Measurements from ENCODE around the gene OTULIN. TPM values are rescaled to one million over a fixed set of nuclear protein-coding genes. Genes with fewer than 3 reads are reported as not detected.

OTULIN gene
- total and polyA plus RNA-seq, 2 donors (not counting 1 experiment from before 2014, with no cell fraction given): 9.8 to 17.8 TPM

DNA sequence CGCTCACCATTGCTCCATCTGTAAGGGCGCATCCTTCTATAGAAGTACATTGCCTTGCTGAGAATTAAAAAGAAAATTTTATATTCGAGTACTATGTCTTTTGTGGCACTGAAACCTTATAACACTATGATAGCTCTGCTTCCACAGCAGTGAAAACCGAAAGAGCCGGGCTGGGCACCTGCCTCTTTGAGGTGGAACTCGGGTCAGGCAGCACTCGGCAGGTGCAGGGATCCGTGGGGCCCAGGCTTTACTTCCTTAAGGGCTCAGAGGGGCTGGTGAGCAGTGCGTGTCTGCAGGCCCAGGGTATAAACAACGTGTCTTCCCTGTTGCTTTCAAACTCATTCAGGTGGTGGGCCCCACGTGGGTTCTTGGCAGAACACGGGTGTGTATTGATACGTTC is 69.9 kb downstream of the OTULIN start:
- Histone ChIP-seq H4K20me1 (ENCODE audit: control insufficient read depth, extremely low read depth, insufficient read depth, low read length) (no peaks in the 10 kb centered on the region), H3K36me3 (ENCODE audit: control insufficient read depth, insufficient read depth, low read length) (no peaks in the 10 kb centered on the region), H3K27ac (ENCODE audit: insufficient read depth, low read length) (no peak overlapping the region), H3K4me1 (ENCODE audit: control insufficient read depth, extremely low read depth, insufficient read depth, low read length) (no peaks in the 10 kb centered on the region), H2AFZ (ENCODE audit: low read length) (no peak overlapping the region), H3K9ac (ENCODE audit: insufficient read depth, low read length) (no peak overlapping the region), H3K79me2 (ENCODE audit: control insufficient read depth, insufficient read depth, low read length) (no peaks in the 10 kb centered on the region), H3K4me3 (replicated peaks in 1 of 4; ENCODE audit: control extremely low read depth in 1 of 4, insufficient read depth in 1 of 4, low read depth in 3 of 4, low read length in 4 of 4) (no peak overlapping the region), H3K4me2 (ENCODE audit: extremely low read depth, insufficient read depth, low read length) (no peak overlapping the region), H3K27me3 (ENCODE audit: control insufficient read depth, insufficient read depth, low read length) (no peaks in the 10 kb centered on the region), H3K9me3 (ENCODE audit: control insufficient read depth, insufficient read depth, low read depth, low read length) (no peaks in the 10 kb centered on the region)
- no peak for TF ChIP-seq EZH2 (IDR thresholded peaks at IDR 0.05; ENCODE audit: low read length, missing control alignments)
- TF ChIP-seq, protein P1, sequence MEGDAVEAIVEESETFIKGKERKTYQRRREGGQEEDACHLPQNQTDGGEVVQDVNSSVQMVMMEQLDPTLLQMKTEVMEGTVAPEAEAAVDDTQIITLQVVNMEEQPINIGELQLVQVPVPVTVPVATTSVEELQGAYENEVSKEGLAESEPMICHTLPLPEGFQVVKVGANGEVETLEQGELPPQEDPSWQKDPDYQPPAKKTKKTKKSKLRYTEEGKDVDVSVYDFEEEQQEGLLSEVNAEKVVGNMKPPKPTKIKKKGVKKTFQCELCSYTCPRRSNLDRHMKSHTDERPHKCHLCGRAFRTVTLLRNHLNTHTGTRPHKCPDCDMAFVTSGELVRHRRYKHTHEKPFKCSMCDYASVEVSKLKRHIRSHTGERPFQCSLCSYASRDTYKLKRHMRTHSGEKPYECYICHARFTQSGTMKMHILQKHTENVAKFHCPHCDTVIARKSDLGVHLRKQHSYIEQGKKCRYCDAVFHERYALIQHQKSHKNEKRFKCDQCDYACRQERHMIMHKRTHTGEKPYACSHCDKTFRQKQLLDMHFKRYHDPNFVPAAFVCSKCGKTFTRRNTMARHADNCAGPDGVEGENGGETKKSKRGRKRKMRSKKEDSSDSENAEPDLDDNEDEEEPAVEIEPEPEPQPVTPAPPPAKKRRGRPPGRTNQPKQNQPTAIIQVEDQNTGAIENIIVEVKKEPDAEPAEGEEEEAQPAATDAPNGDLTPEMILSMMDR (conservative IDR thresholded peaks at IDR 0.05 in 1 of 2, IDR thresholded peaks at IDR 0.05 in 1 of 2; ENCODE audit: low read depth in 1 of 2, low read length in 2 of 2): no peak
- no peak for DNase-seq (ENCODE audit: low read depth in 2 of 2)

DNA sequence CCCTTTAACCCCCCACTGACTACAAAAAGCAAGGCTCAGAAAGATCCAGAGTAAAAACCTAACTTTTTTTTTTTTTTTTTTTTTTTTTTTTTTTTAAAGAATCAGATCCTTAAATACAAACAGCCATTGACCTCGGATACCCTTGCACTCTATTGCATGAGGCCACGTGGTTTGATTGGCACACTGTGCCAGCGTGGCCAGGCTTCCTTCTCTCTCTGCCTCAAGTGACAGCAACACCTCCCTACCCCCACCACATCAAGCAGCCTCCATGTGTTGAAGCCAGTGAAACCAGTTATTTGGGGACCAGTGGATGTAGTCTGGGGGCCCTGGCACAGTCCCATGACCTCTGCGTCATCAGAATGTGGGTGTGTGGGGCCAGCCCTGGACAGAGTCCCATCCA is 71.4 kb downstream of the OTULIN start:
- Histone ChIP-seq H3K27ac (ENCODE audit: insufficient read depth, low read length) (no peak overlapping the region), H3K79me2 (ENCODE audit: control insufficient read depth, insufficient read depth, low read length) (no peaks in the 10 kb centered on the region), H2AFZ (ENCODE audit: low read length) (no peak overlapping the region), H3K4me3 (replicated peaks in 1 of 4; ENCODE audit: control extremely low read depth in 1 of 4, insufficient read depth in 1 of 4, low read depth in 3 of 4, low read length in 4 of 4) (no peak overlapping the region), H3K4me2 (ENCODE audit: extremely low read depth, insufficient read depth, low read length) (no peak overlapping the region), H4K20me1 (ENCODE audit: control insufficient read depth, extremely low read depth, insufficient read depth, low read length) (no peaks in the 10 kb centered on the region), H3K36me3 (ENCODE audit: control insufficient read depth, insufficient read depth, low read length) (no peaks in the 10 kb centered on the region), H3K4me1 (ENCODE audit: control insufficient read depth, extremely low read depth, insufficient read depth, low read length) (no peaks in the 10 kb centered on the region), H3K9me3 (ENCODE audit: control insufficient read depth, insufficient read depth, low read depth, low read length) (no peaks in the 10 kb centered on the region), H3K9ac (ENCODE audit: insufficient read depth, low read length) (no peak overlapping the region), H3K27me3 (ENCODE audit: control insufficient read depth, insufficient read depth, low read length) (no peaks in the 10 kb centered on the region)
- no peak for DNase-seq (ENCODE audit: low read depth in 2 of 2)
- TF ChIP-seq EZH2 (IDR thresholded peaks at IDR 0.05; ENCODE audit: low read length, missing control alignments): no peak
- TF ChIP-seq, protein P1 (conservative IDR thresholded peaks at IDR 0.05 in 1 of 2, IDR thresholded peaks at IDR 0.05 in 1 of 2; ENCODE audit: low read depth in 1 of 2, low read length in 2 of 2): no peak

- H3K9me3 ChIP-seq (ENCODE audit: control insufficient read depth, insufficient read depth, low read depth, low read length): no peaks in the 10 kb centered on the region
- H3K4me3 ChIP-seq (replicated peaks in 1 of 4; ENCODE audit: control extremely low read depth in 1 of 4, insufficient read depth in 1 of 4, low read depth in 3 of 4, low read length in 4 of 4): no peak overlapping the region
Measured at GRCh38 chr5:14737291-14737690, 72.8 kb downstream of the OTULIN start.

More at GRCh38 chr5:14737291-14737690, 72.8 kb downstream of the OTULIN start:
- Histone ChIP-seq H3K27me3 (ENCODE audit: control insufficient read depth, insufficient read depth, low read length) (no peaks in the 10 kb centered on the region), H2AFZ (ENCODE audit: low read length) (no peak overlapping the region), H3K9ac (ENCODE audit: insufficient read depth, low read length) (no peak overlapping the region), H4K20me1 (ENCODE audit: control insufficient read depth, extremely low read depth, insufficient read depth, low read length) (no peaks in the 10 kb centered on the region), H3K27ac (ENCODE audit: insufficient read depth, low read length) (no peak overlapping the region), H3K4me1 (ENCODE audit: control insufficient read depth, extremely low read depth, insufficient read depth, low read length) (no peaks in the 10 kb centered on the region), H3K79me2 (ENCODE audit: control insufficient read depth, insufficient read depth, low read length) (no peaks in the 10 kb centered on the region), H3K4me2 (ENCODE audit: extremely low read depth, insufficient read depth, low read length) (no peak overlapping the region), H3K36me3 (ENCODE audit: control insufficient read depth, insufficient read depth, low read length) (no peaks in the 10 kb centered on the region)
- TF ChIP-seq EZH2 (IDR thresholded peaks at IDR 0.05; ENCODE audit: low read length, missing control alignments): no peak
- TF ChIP-seq, protein P1 (conservative IDR thresholded peaks at IDR 0.05 in 1 of 2, IDR thresholded peaks at IDR 0.05 in 1 of 2; ENCODE audit: low read depth in 1 of 2, low read length in 2 of 2): no peak
- DNase-seq (ENCODE audit: low read depth in 2 of 2): no peak

Data from fibroblast of lung (primary cell).